CD4-positive, CD25-positive, alpha-beta regulatory T cell (primary cell): ENCODE data around the gene GPC5. TPM values are rescaled to one million over a fixed set of nuclear protein-coding genes. Genes with fewer than 3 reads are reported as not detected.
"Not testable (repeated sequence)": the region's sequence is repeated elsewhere in the genome, so short reads cannot be mapped to it uniquely, and the experiment has no call there.

Experiments
- ATAC-seq, 2 donors: fragments of 150-1000 bp; cut with Tn5 transposase; one replicate each; pipeline ENCODE4 v1.10.0; 2021; ENCODE audit warnings: low read depth in 2 of 2, moderate number of reproducible peaks in 2 of 2, moderate library complexity in 1 of 2
- DNase-seq, 3 donors: peaks; one replicate each; pipeline versions ENCODE4 v3.0.0 to v3.0.0-alpha.2; 2012 to 2022; ENCODE audit warnings: mixed read lengths in 1 of 3
- H3K27ac ChIP-seq: one replicate; pipeline ENCODE4 v1.7.0; 2013; ENCODE audit warnings: mild to moderate bottlenecking, low read length; ENCODE audit not compliant: insufficient read depth, poor library complexity, severe bottlenecking
- H3K27me3 ChIP-seq: one replicate; pipeline ENCODE4 v1.7.0; 2013; ENCODE audit warnings: low read length; ENCODE audit not compliant: control insufficient read depth, insufficient read depth
- H3K36me3 ChIP-seq: one replicate; pipeline ENCODE4 v1.7.0; 2013; ENCODE audit warnings: mild to moderate bottlenecking, low read length, moderate library complexity; ENCODE audit not compliant: control insufficient read depth, insufficient read depth
- H3K4me1 ChIP-seq: 2 replicates; pipeline ENCODE4 v1.7.0; 2013; ENCODE audit warnings: mild to moderate bottlenecking, low read length; ENCODE audit not compliant: insufficient read depth, control insufficient read depth, poor library complexity, severe bottlenecking
- H3K4me3 ChIP-seq: one replicate; pipeline ENCODE4 v1.7.0; 2013; ENCODE audit warnings: low read depth, mild to moderate bottlenecking, low read length, moderate library complexity
- H3K9me3 ChIP-seq, 2 experiments: 1 replicate in 1 of 2; 2 replicates in 1 of 2; pipeline ENCODE4 v1.7.0; 2013; ENCODE audit warnings: low read length in 2 of 2, mild to moderate bottlenecking in 1 of 2, moderate library complexity in 1 of 2; ENCODE audit not compliant: control insufficient read depth in 2 of 2
- H3K27ac Mint-ChIP-seq, 3 donors: one replicate each; pipeline ENCODE4 v1.8.0; 2020 to 2022; ENCODE audit warnings: mild to moderate bottlenecking in 3 of 3, mixed read lengths in 3 of 3, moderate library complexity in 2 of 3
- H3K27me3 Mint-ChIP-seq: one replicate; pipeline ENCODE4 v1.8.0; 2022; ENCODE audit warnings: mild to moderate bottlenecking, mixed read lengths
- H3K36me3 Mint-ChIP-seq: one replicate; pipeline ENCODE4 v1.8.0; 2020; ENCODE audit warnings: mixed read lengths
- H3K4me1 Mint-ChIP-seq, 4 donors: one replicate each; pipeline ENCODE4 v1.8.0; 2020 to 2022; ENCODE audit warnings: mixed read lengths in 4 of 4, mild to moderate bottlenecking in 1 of 4
- H3K4me3 Mint-ChIP-seq, 4 donors: one replicate each; pipeline ENCODE4 v1.8.0; 2020 to 2022; ENCODE audit warnings: mild to moderate bottlenecking in 4 of 4, mixed read lengths in 4 of 4, moderate library complexity in 3 of 4
- H3K9me3 Mint-ChIP-seq, 7 donors: one replicate each; pipeline ENCODE4 v1.8.0; 2020 to 2022; ENCODE audit warnings: mixed read lengths in 7 of 7, mild to moderate bottlenecking in 3 of 7, moderate library complexity in 2 of 7
- polyA plus RNA-seq, 4 donors: library from polyadenylated mRNA; unstranded; fragments of 300-500 nt; fragmentation: Illumina TruSeq; gene quantifications; one replicate each; pipeline ENCODE4 v1.2.3, GENCODE V29; 2021
- total RNA-seq: library from RNA; stranded (reverse); gene quantifications from one replicate; pipeline ENCODE4 v1.2.3, GENCODE V29; 2022

The GPC5 gene
- total and polyA plus RNA-seq, 5 donors from 2014 or later, result 0.29 to 0.81 (median 0.59) TPM; not detected in 2

DNA sequence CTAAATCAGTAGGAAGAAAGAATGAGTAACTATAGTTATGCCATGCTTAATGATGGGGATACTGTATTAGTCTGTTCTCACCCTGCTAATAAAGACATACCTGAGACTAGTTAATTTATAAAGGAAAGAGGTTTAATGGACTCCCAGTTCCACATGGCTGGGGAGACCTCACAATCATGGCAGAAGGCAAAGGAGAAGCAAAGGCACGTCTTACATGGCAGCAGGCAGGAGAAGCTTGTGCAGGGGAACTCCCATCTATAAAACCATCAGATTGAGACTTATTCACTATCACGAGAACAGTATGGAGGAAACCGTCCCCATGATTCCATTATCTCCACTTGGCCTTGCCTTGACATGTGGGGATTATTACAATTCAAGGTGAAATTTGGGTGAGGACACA, 1084.4 kb downstream of the GPC5 start:
- not testable (repeated sequence) for H3K9me3 ChIP-seq, H3K27me3 Mint-ChIP-seq, H3K4me3 ChIP-seq, H3K4me3 Mint-ChIP-seq, H3K36me3 Mint-ChIP-seq, H3K4me1 ChIP-seq, H3K36me3 ChIP-seq, H3K27me3 ChIP-seq, H3K27ac ChIP-seq, DNase-seq, ATAC-seq, H3K4me1 Mint-ChIP-seq, H3K27ac Mint-ChIP-seq
- H3K9me3 Mint-ChIP-seq, result peaks cover 3 to 10% (median 4%) of the 10 kb centered on the region in 7 donors

DNA sequence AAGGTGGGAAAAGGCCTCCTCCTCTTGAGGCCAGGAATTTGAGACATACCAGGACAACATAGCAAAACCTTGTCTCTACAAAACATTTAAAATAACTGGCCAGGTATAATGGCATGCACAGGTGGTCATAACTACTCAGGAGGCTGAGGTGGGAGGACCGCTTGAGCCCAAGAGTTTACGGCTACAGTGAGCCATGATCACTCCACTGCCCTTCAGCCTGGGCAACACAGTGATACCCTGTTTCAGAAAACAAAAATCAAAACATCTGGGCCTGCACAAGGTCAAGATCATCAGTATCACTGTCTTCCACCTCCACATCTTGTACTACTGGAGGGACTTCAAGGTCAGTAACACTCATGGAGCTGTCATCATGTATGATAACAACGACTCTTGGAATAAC, 1085.5 kb downstream of the GPC5 start:
- no peak overlapping the region for H3K4me3 ChIP-seq
- no peak for ATAC-seq

DNA sequence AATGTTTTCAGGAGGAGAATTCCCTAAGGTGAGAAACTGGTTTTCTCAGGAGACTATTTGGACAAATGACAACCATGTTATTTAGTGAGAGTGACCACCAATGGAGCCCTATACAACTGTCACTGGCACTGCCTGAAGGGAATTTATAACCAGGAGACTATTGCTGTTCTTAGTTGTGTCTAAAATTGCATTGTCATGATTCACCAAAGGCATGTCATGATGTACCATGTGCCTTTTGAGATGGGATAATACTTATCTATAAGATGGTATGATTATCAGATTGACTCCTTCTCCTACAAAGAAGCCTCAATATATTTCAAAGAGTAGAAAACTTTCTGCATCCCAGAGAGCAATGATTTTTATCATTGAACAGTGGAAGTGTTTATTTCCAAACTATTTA, 1088.8 kb downstream of the GPC5 start:
- no peaks in the 10 kb centered on the region for H3K27me3 ChIP-seq
- Mint-ChIP-seq H3K4me1 (no peaks in the 10 kb centered on the region), H3K9me3 (peaks cover 0 to 10% (median 3%) of the 10 kb centered on the region in 7 donors), H3K27ac (no peak overlapping the region), H3K36me3 (no peaks in the 10 kb centered on the region), H3K4me3 (no peak overlapping the region), H3K27me3 (no peaks in the 10 kb centered on the region)
- H3K9me3 ChIP-seq, result peaks cover 0 to 3% of the 10 kb centered on the region in 2 experiments
- no peaks in the 10 kb centered on the region for H3K4me1 ChIP-seq
- ATAC-seq, result no peak
- H3K27ac ChIP-seq, result no peak overlapping the region
- H3K36me3 ChIP-seq, result no peaks in the 10 kb centered on the region
- H3K4me3 ChIP-seq, result no peak overlapping the region
- DNase-seq, result no peak

More for the DNA sequence above, 1085.5 kb downstream of the GPC5 start:
- no peaks in the 10 kb centered on the region for H3K27me3 ChIP-seq
- no peaks in the 10 kb centered on the region for H3K36me3 ChIP-seq
- H3K9me3 Mint-ChIP-seq, result peaks cover 3 to 8% (median 3%) of the 10 kb centered on the region in 7 donors
- no peak overlapping the region for H3K27ac ChIP-seq
- H3K9me3 ChIP-seq, result peaks cover 0 to 3% of the 10 kb centered on the region in 2 experiments
- H3K27ac Mint-ChIP-seq, result no peak overlapping the region
- H3K4me1 Mint-ChIP-seq, result no peaks in the 10 kb centered on the region
- no peaks in the 10 kb centered on the region for H3K27me3 Mint-ChIP-seq
- no peak for DNase-seq
- H3K4me1 ChIP-seq, result no peaks in the 10 kb centered on the region
- no peaks in the 10 kb centered on the region for H3K36me3 Mint-ChIP-seq
- H3K4me3 Mint-ChIP-seq, result no peak overlapping the region

DNA sequence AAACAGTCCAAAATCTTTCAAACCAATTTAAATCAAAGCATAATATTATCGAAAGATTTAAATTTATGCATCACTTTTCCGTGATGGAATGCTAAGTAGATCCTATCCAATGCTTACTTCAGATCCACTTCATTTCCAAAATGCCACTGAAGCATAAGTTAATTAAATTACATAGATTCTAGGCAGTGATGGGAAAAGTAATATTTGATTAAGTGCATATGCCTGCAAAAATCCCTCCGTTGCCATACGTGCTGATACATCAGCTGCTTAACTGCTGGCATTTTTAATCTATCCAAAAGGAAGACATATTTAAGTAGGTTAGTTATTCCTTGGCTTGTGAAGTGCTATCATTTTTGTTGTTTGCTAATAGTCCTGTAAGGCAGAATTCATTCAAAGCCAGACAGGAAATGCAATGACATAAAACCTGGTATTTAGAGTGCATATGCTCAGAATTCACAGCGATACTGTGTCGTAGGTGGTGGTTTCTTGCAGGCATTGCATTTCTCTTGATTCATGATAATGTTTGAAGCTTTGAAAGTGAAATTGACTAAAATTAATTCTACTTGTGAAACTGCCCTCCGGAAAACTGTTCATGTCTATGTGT, 1089.9 kb downstream of the GPC5 start:
- Histone ChIP-seq H3K9me3 (peaks cover 0 to 3% of the 10 kb centered on the region in 2 experiments), H3K27ac (no peak overlapping the region), H3K36me3 (no peaks in the 10 kb centered on the region), H3K4me3 (no peak overlapping the region), H3K27me3 (no peaks in the 10 kb centered on the region), H3K4me1 (no peaks in the 10 kb centered on the region)
- no peak for DNase-seq
- Mint-ChIP-seq H3K36me3 (no peaks in the 10 kb centered on the region), H3K4me1 (no peaks in the 10 kb centered on the region), H3K4me3 (no peak overlapping the region), H3K27me3 (no peaks in the 10 kb centered on the region), H3K9me3 (peaks cover 0 to 11% (median 3%) of the 10 kb centered on the region in 7 donors), H3K27ac (no peak overlapping the region)
- no peak for ATAC-seq

DNA sequence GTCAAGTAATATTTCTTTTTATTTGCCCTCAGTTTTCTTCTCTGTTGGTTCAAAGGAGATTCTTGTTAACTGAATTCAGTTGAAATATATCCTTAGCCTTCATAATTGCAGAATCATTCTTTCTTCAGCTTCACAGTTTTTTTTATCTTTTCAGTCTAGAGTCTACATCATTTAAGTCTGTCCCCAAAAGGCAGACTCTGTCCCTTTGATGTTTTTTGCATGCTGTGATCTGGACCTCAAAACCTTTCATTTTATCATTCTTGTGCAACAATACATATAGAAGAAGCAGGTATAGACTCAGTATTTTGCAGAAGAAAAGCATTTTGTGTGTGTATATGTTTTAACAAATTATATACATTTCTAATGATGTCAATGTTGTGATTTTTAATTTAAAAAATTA, 1093.4 kb downstream of the GPC5 start:
- H3K4me3 ChIP-seq, result no peak overlapping the region
- Mint-ChIP-seq H3K9me3 (peaks cover 0 to 12% (median 4%) of the 10 kb centered on the region in 7 donors), H3K4me3 (no peak overlapping the region), H3K4me1 (no peaks in the 10 kb centered on the region), H3K27me3 (no peaks in the 10 kb centered on the region), H3K36me3 (no peaks in the 10 kb centered on the region), H3K27ac (no peak overlapping the region)
- H3K27me3 ChIP-seq, result no peaks in the 10 kb centered on the region
- ATAC-seq, result no peak
- H3K9me3 ChIP-seq, result peaks cover 0 to 3% of the 10 kb centered on the region in 2 experiments
- H3K4me1 ChIP-seq, result no peaks in the 10 kb centered on the region
- H3K27ac ChIP-seq, result no peak overlapping the region
- no peak for DNase-seq
- no peaks in the 10 kb centered on the region for H3K36me3 ChIP-seq

DNA sequence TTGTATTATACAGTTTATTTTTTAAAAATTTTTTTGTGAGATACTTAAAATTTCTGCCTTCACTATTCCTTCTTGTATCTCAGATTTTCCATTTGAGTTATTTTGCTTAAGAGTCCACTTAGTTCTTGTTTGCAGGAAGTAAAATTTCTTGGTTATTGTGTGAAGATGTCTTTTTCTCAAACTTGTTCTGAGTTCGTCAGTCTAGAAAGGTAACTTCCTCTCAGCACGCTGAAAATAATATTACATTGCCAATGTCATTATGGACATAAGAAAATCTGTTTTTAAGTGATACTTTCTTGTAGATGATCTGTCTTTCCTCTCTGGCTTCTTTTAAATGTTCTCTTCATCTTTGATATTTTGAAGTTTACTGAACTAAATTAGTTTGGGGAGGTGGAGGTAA, 1096.5 kb downstream of the GPC5 start:
- H3K4me3 ChIP-seq, result no peak overlapping the region
- H3K36me3 Mint-ChIP-seq, result no peaks in the 10 kb centered on the region
- no peak for ATAC-seq
- no peaks in the 10 kb centered on the region for H3K4me1 Mint-ChIP-seq
- H3K9me3 Mint-ChIP-seq, result peaks cover 0 to 14% (median 4%) of the 10 kb centered on the region in 7 donors
- DNase-seq, result no peak
- H3K36me3 ChIP-seq, result no peaks in the 10 kb centered on the region
- no peaks in the 10 kb centered on the region for H3K27me3 ChIP-seq
- no peaks in the 10 kb centered on the region for H3K4me1 ChIP-seq
- no peaks in the 10 kb centered on the region for H3K27me3 Mint-ChIP-seq
- no peaks in the 10 kb centered on the region for H3K9me3 ChIP-seq
- no peak overlapping the region for H3K27ac Mint-ChIP-seq
- H3K27ac ChIP-seq, result no peak overlapping the region
- H3K4me3 Mint-ChIP-seq, result no peak overlapping the region

DNA sequence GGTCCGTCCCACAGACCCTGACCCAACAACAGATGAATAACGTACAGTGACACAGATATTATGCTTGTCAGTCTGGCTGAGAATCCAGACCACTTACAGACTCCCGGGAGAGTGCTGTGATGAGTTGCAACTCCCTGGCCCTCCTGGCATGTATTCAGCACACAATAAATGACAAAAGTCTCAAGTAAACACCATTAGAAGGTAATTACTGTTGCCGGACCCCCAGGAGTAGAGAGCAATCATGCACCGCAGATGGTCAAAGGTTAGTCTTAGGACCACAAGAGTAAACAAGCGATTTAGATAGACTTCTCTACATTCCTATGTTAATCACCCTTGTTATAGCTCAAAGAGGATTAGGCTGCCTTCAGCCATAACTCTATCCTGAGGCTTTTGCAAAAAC, 1101.8 kb downstream of the GPC5 start:
- ATAC-seq (no peak), DNase-seq (no peak)
- no peaks in the 10 kb centered on the region for H3K9me3 ChIP-seq
- H3K4me3 ChIP-seq, result no peak overlapping the region
- no peak overlapping the region for H3K27ac ChIP-seq
- H3K27ac Mint-ChIP-seq, result no peak overlapping the region
- no peaks in the 10 kb centered on the region for H3K4me1 Mint-ChIP-seq
- H3K27me3 ChIP-seq, result no peaks in the 10 kb centered on the region
- H3K4me3 Mint-ChIP-seq, result no peak overlapping the region
- H3K9me3 Mint-ChIP-seq, result peaks cover 4 to 21% (median 8%) of the 10 kb centered on the region in 7 donors
- no peaks in the 10 kb centered on the region for H3K36me3 ChIP-seq
- H3K36me3 Mint-ChIP-seq, result no peaks in the 10 kb centered on the region
- H3K4me1 ChIP-seq, result no peaks in the 10 kb centered on the region
- no peaks in the 10 kb centered on the region for H3K27me3 Mint-ChIP-seq

DNA sequence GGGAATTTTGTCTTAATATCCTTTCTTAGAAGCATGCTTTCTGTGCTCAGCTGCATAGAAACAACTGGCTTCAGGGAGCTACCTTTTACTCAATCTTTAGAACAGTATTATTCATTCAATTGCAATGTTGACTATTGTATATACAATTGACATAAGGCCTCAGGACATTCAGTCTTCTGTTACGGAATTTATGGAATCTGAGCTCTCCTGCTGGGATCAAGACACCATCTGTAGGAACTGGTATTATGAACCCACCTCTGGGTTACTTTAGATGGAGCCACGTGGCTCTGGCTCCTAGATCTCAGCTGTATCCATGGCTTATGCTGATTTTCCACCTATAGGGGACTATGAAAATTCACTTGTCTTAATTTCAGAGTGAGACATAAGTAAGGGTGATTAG, 1112.0 kb downstream of the GPC5 start:
- Histone ChIP-seq H3K27ac (no peak overlapping the region), H3K4me1 (no peaks in the 10 kb centered on the region), H3K4me3 (no peak overlapping the region), H3K36me3 (no peaks in the 10 kb centered on the region), H3K9me3 (peaks cover 0 to 4% of the 10 kb centered on the region in 2 experiments), H3K27me3 (no peaks in the 10 kb centered on the region)
- Mint-ChIP-seq H3K27me3 (no peaks in the 10 kb centered on the region), H3K4me1 (no peaks in the 10 kb centered on the region), H3K36me3 (no peaks in the 10 kb centered on the region), H3K27ac (no peak overlapping the region), H3K4me3 (no peak overlapping the region), H3K9me3 (peaks cover 3 to 24% (median 6%) of the 10 kb centered on the region in 7 donors)
- ATAC-seq (no peak), DNase-seq (no peak)
